Activated CD4-positive, alpha-beta T cell treated with anti-CD3 and anti-CD28 coated beads, Interleukin-2, amount 50 U/mL, for 1 hour (primary cell): ENCODE data around the gene UTP14C.
"Not testable (repeated sequence)": the region's sequence is repeated elsewhere in the genome, so short reads cannot be mapped to it uniquely, and the experiment has no call there.

ENCODE experiments used
- DNase-seq: peaks from one replicate; pipeline ENCODE4 v3.0.0-alpha.2; 2020

Gene UTP14C

DNA sequence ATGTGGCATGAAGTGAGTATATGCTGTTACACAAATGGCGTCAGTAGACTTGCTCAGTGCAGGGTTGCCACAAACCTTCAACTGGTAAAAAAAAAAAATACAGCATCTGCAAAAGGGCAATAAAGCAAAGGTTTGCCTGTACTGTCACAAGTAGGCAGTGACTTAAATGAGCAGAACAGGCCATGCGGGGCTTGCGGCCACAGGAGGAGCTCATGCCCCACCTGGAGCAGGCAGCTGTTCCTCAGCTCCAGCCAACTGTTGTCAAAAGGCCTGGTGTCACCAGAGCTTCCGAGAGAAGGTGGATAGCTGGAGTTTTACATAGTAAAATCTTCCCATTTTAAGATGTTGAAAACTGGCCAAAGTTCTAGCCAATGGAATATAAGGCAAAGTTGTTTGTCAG lies 20.9 kb upstream of the UTP14C start:
- DNase-seq: no peak

DNA sequence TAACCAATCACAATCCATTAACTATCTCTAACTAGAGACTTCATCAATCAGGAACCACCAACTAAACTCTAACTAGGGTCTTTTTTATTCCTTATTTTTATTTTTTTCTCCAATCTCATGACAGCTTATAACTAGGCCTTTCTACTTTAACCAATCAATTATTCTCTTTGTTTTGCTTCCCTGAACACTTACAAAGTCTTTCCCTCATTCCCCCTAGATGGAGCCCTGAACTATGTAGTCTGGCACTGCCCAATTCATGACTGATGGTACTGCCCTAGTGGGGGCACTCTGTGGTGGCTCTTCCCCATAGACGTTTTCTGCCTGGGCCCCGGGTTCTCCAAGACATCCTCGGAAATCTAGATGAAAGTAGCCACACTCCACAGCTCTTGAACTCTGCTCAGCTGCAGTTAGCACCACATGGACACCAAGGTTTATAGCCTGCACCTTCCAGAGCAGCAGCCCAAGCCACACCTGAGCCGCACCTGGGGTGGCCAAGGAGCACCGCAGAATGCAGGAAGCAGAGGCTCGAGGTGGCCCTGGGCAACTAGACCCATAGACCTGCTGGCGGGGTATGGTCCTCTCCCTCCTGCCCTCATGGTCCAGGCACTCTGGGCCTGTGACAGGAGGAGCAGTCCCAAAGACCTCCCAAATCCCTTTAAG lies 19.9 kb upstream of the UTP14C start:
- DNase-seq: no peak

DNA sequence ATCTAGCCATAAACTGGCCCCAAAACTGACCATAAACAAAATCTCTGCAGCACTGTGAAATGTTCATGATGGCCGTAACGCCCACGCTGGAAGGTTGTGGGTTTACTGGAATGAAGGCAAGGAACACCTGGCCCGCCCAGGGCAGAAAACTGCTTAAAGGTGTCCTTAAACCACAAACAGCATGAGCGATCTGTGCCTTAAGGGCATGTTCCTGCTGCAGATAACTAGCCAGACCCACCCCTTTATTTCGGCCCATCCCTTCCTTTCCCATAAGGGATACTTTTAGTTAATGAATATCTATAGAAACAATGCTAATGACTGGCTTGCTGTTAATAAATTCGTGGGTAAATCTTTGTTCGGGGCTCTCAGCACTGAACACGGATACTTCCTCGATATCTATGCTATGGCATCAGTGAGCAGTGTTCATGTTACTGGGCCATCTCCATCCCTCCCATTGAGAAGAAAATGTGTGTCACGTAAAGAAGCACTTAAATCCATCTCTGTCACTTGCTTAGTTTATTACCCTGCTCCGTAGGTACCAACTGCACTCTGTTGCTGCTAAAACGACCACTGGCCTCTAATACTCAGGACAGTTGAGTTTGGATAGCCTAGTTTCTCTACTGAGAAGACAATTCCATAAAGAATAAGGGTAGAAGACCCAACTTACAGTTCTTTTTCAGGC lies 18.5 kb upstream of the UTP14C start:
- DNase-seq: no peak

DNA sequence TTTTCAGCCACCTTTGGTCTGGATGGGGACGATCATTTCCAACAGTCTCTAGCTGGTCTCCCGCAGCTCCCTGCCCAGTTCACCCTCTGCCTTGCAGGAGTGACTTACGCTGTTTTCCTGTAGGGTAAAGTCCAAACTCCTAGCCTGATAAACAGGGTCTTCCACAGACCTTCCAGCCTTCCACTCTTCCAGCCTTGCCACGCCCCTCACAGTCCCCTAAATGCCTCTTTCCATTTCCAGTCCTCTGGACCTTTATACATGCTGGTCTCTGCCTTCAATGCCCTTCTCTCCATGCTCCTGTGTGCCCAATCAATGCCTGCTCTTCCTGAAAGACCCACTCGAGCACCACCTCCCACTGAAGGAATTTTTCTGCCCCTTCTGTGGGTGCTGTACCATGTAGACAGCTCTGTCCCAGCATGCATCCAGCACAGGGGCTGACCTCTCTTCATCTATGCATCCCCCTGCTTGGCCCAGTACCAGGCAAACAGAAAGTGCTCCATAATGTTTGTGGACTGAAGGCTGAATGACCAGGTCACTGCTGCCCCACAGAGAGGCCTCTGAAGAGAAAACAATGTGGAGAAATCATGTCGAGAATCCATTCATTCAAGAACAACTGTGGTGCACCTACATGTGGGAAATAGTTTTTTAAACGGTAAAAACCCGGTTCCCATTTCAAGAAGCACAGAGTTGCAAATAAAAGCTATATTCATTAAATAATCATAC lies 17.8 kb upstream of the UTP14C start:
- DNase-seq: no peak

DNA sequence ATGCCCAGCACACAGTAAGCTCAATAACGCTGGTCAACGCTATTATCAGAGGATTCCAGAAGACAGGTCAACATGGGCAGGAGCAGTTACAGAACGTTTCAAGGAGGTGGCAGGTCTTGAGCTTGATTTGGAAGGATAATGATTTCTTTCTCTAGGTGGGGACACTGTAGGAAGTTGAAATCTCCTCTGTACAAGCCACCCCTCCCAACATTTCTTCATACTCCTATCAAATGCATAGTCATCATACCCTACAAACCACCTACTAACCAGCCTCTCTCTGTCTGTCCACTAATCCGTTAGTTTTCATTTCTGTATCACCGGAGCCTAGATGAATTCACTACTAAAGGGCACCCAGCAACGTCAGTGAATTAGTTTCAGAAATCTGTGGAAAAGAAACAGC lies 14.5 kb upstream of the UTP14C start:
- DNase-seq: no peak

DNA sequence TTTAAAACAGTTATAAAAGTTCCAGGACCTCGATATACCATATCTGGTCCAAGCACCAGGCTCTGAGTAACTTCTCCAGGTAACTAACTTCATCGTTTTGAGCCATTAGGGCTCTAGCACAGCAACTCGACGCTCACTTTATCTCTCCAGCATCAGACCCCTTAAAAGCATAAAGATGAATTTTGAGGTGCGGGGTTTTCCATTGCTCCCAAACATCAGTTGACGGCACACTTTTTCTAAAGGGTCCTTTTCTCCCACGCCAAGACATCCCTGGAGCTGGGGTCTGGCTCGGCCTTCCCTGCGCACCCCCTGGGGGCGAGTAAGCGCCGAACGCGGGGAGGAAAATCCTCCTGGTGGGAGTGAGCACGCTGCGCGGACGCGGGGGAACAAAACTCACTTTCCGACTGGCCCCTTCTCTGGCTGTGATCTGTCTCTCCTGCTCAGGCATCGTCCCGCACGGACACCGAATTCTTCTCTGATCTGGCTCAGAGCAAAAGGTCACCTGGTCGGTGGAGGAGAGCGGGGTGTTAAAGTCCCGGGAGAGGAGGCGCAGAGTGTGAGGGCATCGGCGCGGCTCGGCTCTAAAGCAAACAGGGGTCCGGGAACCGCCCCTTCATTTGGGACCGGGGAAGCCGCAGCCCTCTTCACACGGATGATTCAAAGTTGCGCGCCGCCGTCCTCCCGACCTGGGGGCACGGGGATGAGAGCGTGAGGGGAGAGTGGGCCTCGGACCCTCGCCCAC lies 13.4 kb upstream of the UTP14C start, which contains the start of gene ATP7B:
Gene ATP7B, minus strand, starts transcription at position 561 of the 742 bp plus-strand sequence. Its CDS starts 113 bp downstream, at position 448.
- DNase-seq: peak; percentile 6

DNA sequence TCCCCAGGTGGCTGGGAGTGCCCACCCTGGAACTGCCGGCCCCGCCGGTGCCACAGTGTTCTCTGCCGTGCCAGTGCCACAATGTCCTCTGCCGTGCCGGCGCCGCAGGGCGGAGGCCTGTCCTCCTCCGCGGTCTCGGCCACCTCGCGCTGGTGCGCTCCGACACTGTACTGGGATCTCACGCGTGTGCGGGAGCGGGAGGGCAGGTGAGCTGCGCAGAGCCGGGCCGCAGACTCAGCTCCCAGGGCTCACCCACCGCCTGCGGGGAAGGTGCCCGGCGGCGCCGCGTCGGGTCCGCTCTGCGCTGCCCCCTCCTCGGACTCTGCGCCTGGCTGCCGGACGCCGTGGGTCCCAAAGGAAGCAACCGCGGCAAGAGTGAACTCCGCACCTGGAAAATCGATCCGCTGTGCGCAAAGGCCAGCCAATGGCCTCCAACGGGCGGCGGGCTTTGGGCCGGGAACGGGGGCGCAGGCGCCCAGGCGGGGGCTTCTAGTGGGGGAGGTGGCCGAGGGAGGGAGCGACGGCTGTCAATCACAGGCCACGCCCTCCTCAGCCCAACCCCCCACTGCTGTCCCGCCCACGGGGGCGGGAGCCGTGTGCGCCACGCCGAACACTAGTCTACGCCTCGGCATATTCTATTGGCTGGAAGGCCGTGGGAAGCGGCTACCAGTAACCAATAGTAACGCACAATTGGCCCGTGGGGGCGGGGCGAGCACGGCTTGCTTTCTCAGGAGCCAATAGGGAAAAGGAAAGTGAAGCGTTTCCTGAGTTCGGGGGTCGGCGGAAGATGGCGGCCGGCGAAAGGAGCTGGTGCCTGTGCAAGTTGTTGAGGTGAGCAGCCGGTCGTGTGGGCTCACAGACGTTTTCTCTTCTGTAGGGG lies 12.6 kb upstream of the UTP14C start, which contains the start of gene ALG11:
Gene ALG11, plus strand, starts transcription at position 767 of the 880 bp plus-strand sequence. Its CDS starts 21 bp downstream, at position 788.
- peak; percentile 100 for DNase-seq

DNA sequence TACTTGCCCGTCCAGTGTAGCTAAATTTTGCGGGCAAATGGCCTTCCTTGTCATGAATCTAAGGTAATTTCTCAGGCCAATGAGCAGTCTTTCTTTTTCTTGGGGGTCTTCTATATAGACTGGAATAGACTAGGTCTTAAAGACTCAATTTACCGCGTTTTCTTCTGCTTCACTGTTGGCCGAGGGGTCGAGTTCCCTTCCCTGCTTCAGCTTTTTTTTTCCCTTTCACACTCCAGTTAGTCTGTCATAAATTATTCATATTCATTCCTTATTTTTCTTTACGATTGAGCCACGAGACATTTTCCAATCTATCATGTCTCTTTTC lies 12.0 kb upstream of the UTP14C start:
- no peak for DNase-seq

DNA sequence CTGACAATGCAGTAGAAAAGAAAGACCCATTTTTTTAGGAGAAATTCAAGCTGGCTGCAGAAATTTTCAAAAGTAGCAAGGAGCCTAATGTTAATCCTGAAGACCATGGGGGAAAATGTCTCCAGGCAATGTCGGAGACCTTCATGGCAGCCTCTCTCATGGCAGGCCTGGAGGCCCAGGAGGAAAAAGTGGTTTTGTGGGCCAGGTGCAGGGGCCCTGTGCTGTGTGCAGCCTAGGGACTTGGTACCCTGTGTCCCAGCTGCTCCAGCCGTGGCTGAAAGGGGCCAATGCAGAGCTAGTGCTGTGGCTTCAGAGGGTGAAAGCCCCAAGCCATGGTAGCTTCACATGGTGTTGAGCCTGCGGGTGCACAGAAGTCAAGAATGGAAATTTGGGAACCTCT lies 8.2 kb upstream of the UTP14C start:
- DNase-seq: no peak

DNA sequence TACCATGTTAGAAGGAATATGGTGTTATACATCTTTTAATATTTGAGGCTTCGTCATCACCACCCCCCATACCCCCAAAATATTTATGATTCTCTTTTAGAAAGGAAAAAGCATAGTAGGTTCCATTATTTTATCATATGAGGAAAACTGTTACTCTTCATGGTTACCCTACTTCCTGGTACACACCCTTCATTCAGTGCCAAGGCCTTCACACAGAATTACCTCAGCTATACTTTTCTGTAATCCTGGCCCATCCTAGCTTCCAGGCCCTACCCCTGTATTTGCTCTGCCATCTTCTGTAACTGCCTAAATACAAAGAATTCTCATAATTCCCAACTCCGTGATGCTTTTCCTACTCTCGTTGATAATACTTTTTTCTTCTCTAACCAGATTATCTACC lies 4.3 kb upstream of the UTP14C start:
- DNase-seq: no peak

DNA sequence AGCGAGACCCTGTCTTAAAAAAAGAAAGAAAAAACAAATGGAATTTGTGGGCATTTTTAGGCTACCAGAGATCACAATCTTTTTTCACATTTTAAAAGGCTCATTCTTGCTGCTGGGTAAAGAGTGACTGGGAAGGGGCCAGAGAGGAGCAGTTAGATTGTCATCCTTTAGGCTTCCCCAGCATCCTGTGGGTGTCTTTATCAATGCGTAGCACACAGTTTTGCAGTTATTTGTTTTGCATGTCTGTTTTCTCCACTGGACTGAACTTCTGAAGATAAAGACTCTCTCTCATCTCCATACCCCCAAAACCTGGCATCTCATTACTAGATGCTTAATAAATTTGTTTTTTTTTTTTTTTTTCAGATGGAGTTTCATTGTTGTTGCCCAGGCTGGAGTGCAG lies 2.1 kb upstream of the UTP14C start:
- no peak for DNase-seq

DNA sequence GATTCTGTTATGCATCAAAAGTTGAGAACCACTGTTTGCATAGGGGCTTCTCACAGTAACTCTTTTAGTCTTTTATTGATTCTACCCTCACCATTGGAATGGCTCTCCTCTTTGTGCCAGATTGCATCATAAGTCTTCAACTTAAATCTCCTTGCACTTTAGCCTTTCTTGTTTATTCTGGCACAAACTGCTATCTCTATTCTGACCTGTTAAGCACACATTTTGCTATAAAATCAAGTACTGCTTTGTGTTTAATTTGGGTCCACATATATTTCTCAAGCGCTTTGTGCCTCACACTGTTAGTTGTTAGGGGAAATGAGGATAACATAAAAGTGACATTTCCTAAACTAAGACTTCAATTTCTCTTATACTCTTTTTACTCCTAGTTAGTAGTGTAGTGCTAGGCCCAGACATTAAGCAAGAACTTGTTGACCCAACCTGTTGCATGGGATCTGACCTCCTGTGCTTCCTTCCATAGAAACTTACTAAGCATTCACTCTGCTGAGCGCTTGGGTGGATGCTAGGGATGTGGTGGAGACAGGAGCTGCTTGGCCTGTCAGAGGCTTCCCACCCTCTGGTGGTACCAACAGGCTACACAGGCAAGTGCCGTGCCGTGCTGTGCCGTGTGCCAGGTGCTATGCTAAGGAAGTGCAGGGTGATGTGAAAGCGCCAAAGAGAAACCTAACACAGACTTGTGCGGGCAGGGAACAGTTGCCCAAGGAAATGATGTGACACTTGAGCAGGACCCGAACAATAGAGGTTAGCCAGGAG lies 1.2 kb downstream of the UTP14C start:
- DNase-seq: no peak

DNA sequence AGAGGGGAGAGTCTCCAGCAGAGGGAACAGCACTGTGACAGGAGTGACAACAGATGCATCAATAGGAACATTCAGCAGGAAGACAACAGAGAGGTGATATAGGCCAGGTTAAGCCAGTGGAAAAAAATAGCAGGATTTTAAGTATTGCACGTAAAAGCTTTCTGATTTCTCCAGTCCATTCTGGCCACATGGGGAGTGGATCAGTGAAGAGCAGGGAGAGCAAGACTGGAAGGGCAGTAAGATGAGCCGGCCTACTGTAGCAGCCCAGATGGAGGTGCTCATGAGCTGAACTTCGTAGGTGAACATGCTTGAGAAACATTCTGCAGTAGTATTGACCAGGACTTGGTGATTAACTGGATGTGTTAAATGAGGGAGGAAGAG lies 1.7 kb downstream of the UTP14C start:
- DNase-seq: no peak

DNA sequence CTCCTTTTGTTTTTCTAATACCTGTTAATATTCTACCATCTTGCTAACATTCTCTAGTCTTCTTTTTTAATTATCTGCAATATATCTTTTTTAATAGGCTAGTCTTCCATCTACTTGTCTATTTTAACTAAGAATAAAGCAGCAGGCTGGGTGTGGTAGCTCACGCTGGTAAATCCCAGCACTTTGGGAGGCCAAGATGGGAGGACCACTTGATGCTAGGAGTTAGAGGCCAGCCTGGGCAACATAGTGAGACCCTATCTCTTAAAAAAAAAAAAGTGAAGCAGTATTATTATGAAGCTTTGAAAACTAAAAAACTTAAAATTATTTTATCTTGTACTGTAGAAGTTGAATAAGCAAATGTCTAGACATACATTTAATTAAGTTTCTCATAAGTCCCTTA lies 3.3 kb downstream of the UTP14C start:
- DNase-seq: no peak

DNA sequence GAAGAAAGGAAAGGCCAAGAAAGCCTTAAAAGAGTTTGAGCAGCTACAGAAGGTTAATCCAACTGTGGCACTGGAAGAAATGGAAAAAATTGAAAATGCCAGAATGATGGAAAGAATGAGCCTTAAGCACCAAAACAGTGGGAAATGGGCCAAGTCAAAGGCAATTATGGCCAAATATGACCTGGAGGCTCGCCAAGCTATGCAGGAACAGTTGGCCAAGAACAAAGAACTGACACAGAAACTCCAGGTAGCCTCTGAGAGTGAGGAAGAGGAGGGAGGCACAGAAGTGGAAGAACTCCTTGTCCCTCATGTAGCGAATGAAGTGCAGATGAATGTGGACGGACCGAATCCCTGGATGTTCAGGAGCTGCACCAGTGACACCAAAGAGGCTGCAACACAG lies 5.1 kb downstream of the UTP14C start:
- no peak for DNase-seq

DNA sequence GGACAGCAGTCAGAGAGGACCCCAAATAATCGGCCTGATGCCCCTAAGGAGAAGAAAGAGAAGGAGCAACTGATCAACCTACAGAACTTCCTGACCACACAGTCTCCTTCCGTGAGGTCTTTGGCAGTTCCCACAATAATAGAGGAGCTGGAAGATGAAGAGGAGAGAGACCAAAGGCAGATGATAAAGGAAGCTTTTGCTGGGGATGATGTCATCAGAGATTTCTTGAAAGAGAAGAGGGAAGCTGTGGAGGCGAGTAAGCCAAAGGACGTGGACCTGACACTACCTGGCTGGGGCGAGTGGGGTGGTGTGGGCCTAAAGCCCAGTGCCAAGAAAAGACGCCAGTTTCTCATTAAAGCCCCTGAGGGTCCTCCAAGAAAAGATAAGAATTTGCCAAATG lies 5.9 kb downstream of the UTP14C start:
- not testable (repeated sequence) for DNase-seq

DNA sequence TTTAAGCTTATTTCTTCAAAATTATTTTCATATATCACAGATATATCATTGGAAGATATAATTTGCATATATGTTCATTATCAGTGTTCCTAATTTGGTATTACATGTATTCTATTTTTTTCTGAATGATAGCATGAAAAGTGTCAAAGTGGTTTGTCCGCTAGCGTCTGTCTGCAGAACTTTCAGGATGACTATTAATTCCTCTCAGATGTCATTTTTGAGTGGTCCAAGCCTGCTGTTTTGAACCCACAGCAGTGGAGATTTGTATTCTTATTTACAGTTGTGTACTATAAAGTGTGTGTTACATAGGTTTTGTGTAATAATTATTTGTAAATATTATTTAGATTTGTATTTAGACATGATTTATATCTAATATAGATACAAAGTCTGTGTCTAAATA lies 8.5 kb downstream of the UTP14C start:
- no peak for DNase-seq

DNA sequence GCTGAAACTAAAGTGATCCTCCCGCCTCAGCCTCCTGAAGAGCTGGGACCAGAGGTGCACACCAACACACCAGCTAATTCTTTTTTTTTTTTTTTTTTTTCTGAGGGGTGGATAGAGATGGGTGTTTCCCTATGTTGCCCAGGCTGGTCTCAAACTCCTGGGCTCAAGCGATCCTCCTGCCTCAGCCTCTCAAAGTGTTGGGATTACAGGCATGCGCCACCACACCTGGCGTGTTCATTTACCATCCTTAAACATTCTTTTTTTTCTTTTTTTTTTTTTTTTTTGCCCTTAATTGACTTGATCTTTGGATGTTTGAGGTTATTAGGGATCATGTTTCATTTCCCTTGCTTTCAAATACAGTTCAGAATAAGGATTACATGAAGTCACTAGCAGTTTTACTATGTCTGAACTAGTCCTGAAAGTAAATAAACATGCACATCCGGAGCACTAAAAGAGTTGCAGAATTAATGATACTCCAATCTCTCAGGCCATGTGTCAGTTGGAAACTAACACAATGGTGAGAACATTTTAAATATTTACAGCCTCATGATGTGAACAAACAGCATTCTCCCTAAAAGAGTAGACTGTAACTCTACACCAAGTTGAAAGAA lies 10.2 kb downstream of the UTP14C start:
- DNase-seq: no peak

DNA sequence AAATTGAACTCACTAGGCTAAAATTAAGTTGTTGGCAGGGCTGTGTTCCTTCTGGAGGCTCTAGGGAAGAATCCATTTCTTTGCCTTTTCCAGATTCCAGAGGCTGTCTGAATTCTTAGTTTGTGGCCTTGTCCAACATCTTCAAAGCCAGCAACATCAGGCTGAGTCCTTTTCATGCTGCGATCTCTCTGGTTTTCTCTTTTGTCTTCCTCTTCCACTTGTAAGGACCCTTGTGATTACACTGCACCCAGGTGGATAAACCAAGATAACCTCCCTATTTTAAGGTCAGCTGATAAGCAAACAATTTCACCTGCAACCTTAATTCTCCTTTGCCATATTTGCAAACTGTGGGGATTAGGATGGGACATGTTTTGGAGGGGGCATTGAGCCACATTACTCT lies 11.5 kb downstream of the UTP14C start:
- no peak for DNase-seq

DNA sequence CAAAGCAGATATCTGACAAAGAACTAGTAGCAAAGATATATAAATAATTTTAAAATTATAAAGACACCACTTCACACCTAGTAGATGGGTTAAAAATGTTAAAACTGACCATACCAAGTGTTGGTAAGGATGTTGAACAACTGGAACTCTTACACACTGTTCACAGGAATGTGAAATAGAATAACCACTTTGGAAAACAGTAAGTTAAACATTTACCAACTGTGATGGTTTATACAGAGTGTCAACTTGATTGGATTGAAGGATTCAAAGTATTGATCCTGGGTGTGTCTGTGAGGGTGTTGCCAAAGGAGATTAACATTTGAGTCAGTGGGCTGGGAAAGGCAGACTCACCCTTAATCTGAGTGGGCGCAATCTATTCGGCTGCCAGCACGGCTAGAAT lies 19.2 kb downstream of the UTP14C start:
- DNase-seq: no peak

DNA sequence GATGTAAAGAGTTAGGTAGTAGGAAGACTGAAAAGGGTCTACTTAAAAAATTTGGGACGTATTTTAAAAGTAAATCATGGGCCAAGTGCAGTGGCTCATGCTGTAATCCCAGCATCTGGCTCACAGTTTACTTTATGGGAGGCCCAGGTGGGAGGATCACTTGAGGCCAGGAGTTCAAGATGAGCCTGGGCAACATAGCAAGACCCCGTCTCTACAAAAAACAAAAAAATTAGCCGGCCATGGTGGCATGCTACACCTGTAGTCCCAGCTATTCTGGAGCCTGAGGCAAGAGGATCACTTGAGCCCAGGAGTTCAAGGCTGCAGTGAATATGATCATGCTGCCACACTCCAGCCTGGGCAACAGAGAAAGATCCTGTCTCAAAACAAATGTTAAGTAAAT lies 23.0 kb downstream of the UTP14C start:
- no peak for DNase-seq
